ENCODE results near the gene EFNA5.

EFNA5 gene

GRCh38 chr5:107383414-107383813 lies 287.3 kb downstream of the EFNA5 start:
- DNase-seq (ENCODE audit: extremely low read depth, low read depth) = no peak
- TF ChIP-seq, protein P1, sequence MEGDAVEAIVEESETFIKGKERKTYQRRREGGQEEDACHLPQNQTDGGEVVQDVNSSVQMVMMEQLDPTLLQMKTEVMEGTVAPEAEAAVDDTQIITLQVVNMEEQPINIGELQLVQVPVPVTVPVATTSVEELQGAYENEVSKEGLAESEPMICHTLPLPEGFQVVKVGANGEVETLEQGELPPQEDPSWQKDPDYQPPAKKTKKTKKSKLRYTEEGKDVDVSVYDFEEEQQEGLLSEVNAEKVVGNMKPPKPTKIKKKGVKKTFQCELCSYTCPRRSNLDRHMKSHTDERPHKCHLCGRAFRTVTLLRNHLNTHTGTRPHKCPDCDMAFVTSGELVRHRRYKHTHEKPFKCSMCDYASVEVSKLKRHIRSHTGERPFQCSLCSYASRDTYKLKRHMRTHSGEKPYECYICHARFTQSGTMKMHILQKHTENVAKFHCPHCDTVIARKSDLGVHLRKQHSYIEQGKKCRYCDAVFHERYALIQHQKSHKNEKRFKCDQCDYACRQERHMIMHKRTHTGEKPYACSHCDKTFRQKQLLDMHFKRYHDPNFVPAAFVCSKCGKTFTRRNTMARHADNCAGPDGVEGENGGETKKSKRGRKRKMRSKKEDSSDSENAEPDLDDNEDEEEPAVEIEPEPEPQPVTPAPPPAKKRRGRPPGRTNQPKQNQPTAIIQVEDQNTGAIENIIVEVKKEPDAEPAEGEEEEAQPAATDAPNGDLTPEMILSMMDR (IDR thresholded peaks at IDR 0.05; ENCODE audit: low read depth, low read length) = no peak

GRCh38 chr5:107381189-107381856 lies 289.4 kb downstream of the EFNA5 start:
- DNase-seq (ENCODE audit: extremely low read depth, low read depth) = no peak
- TF ChIP-seq, protein P1 (IDR thresholded peaks at IDR 0.05; ENCODE audit: low read depth, low read length) = no peak

GRCh38 chr5:107380654-107381053 lies 290.1 kb downstream of the EFNA5 start:
- TF ChIP-seq, protein P1 (IDR thresholded peaks at IDR 0.05; ENCODE audit: low read depth, low read length) = no peak
- DNase-seq (ENCODE audit: extremely low read depth, low read depth) = no peak

- TF ChIP-seq, protein P1 (IDR thresholded peaks at IDR 0.05; ENCODE audit: low read depth, low read length) = no peak
- DNase-seq (ENCODE audit: extremely low read depth, low read depth) = no peak
Observed at GRCh38 chr5:107378218-107378899, 292.4 kb downstream of the EFNA5 start.

DNA sequence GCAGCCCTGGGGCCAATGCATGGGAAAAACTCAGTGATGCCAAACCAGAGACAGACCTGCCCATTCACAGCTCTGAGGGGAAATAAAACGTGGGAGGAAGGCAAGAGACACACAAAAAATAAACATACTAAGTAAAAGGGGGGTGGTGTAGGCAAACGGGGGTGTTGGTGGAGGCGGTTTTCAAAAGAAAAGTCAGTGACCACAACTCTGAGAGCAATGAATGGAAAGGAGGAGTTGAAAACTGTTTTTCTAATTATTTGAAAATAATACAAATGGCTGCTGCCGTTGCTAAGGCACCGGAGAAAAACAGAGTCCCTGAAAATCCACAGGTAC lies 293.5 kb downstream of the EFNA5 start:
- no peak for DNase-seq (ENCODE audit: extremely low read depth, low read depth)
- TF ChIP-seq, protein P1 (IDR thresholded peaks at IDR 0.05; ENCODE audit: low read depth, low read length) = no peak

- DNase-seq (ENCODE audit: extremely low read depth, low read depth) = no peak
- TF ChIP-seq, protein P1 (IDR thresholded peaks at IDR 0.05; ENCODE audit: low read depth, low read length) = no peak
Observed at GRCh38 chr5:107376546-107377276, 294.0 kb downstream of the EFNA5 start.

Data from AG09319 (cell line).